HG03060 (cell line): ENCODE measurements around the gene LAMA2.
"Not testable (repeated sequence)": the region's sequence is repeated elsewhere in the genome, so short reads cannot be mapped to it uniquely, and the experiment has no call there.

Source experiments
- ATAC-seq: cut with Tn5 transposase; IDR thresholded peaks from one replicate; pipeline ENCODE4 v1.9.1; 2021; ENCODE audit warnings: low read depth, moderate number of reproducible peaks; ENCODE audit not compliant: unreplicated experiment

The LAMA2 gene

DNA sequence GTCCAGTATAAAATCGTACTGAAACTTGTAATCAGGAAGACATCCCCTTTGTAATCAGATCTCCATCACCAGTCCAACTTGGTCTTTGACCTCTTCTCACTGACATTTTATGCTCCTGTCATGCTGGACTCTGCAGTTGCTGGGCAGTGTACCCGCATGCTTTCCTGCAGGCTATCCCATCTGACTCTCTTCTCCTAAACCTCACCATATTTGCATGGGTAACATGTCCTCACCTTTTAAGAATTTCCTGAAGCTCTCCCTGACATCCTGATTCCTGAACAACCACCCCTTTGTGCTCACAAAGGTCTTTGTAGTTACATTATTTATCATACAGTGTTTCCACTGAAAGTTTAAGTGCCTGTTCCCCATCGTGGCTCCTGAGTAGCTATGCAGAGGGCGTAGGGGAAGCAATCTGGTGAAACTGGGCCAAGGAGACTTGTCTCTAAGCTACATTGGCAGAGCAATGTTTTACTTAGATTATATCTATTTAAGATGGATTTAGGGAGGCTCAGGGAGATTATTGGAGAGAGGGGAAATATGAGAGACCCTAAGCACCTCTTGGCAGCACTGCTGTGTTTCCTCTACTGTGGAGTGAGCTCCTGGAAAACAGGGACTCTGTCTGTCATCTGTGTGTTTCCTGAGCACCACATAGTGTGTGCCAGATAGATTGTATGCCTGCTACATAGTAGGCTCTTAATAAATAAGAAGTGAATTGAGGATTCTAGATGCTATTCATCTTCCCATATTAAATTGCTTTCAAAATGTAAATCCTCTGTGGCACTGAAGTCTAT lies 124.0 kb downstream of the LAMA2 start:
- no peak for ATAC-seq

DNA sequence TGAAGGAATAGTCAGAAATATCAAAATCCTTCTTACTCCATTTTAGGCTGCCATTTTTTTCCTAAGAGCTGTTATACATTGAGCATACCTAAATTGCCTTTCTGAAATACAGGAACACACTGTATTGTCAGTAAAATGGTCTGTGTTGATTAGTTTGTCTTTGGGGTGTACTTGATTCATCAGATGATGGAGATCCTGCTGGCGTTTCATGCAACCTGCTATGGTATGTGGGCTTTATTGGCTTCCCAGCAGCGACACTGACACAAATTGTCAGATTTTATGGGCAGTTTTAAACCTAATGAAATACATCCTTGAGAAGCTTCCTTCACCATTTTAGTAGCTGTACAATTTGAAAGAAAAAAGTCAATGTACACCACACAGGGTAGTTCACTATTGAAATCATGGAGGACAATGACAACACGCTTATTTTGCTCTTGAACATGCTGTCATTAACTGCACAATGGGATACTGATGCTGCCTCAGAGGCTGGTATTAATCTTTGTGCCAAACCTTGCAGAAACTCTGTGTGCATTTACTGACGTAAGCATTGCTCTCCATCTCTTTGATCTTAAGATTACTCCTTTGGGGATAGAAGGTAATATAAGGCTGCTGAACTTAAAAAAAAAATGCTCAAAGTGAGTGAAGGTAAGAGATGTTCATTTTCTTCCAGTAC lies 124.9 kb downstream of the LAMA2 start:
- no peak for ATAC-seq

DNA sequence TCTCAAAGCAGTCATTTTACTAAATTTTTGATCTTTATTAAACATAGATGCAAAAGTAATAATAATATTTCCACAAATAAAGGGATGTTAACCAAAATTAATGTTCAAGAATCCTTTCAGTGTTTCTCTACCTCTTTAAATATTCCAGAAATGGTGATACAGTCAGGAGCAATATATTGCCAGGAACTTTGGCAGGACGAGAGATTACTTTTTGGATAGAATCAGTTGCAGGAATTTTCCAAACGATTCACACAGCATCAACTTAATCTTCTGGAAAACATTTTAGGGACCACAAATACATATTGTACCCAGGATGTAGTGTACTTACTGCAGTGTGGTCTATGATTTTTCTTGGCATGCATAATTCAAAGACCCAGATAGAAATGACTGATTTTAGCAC lies 125.7 kb downstream of the LAMA2 start:
- no peak for ATAC-seq

DNA sequence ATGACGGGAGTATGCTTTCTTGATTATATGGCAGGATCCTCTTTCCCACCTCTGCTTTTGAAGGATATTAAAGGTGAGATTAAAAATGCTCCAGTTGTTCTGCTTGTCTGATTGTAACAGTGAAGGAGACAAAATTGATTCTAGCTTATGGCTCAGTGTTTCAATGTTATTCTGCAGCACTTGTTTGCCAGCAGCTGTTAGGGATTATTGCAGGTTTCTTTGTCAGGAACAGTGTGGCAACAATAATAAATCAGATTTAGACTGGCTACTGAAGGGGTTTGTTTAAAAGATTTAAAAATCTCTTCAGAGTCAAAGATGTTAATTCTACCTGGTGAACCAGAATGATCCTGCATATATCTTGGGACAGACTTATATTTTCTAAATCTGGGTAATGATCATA lies 126.9 kb downstream of the LAMA2 start:
- ATAC-seq, result no peak

DNA sequence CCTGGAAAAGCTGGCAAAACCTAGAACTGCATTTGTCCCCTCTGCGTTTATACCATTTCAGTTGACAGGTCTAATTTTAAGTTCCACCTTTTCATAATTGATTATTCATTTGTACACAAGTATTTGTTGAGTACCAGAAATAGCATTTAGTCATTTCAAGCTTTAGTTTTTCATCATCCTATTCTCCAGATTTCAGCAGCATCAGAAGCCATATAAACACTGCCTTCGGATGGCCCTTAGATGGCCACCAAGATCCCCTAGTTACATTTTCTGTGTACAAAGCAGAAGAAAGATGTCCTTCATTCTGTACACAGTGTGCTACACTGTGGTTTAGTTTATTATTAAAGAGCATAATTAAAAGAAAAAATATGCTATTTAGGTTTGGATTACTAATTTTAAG lies 131.4 kb downstream of the LAMA2 start:
- ATAC-seq, result no peak

DNA sequence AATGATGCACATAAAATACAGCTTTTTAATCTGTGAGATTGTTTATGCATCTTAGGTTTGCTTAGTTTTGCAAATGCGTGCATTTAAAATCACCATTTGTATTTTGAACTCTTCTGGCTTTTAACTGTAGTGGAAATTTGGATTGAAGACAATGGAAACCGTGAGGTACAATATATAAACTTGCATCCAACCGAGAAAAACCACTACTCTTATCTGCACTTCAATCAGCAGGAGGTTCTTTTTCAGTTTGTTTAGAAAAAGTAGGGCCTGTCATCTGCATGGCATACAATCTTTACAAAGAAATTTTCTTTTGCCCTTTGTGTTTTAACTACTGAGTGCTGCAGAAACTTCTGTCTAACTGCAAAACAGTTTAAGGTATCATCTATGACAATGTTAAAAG lies 132.8 kb downstream of the LAMA2 start:
- no peak for ATAC-seq

DNA sequence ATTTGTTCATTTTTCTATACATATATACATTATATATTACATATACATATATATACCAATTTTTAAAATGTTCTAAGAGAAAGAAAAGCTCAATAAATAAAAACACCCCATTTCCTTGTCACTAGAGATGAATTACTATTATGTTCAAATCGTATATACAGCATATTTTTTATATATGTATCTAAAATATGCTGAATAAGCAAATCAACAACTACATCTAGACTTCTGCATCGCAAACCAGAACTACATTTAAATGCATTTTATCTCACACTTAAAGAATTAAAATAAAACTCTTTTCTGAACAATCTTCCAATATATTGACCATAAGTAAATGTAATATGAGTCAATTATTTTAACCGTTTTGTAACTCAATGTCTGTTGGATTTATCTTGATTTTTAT lies 133.9 kb downstream of the LAMA2 start:
- ATAC-seq, result no peak

DNA sequence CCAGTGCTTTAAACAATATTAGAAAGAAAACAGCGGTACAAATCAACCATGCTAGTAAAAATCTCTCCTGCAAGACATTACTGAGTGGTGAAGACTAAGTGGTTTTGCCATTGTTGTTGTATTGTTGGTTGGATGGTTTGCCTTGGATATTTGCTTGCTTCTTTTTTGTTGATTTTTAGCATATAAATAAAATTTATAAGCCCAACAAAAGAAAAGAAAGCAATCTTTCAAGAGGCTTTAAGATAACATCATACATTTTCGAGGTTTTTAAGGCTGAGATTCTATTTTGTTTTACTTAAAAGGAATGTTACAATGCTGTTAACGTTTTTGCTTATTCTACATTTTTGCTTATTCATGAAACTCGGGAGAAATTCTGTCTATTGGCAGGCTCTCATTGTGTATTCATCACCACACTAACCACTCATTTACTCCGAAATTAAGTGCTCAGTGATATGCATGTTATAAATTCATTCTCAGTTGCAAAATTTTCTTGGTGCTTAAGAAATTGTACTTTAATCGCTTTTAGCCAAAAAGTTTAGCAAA lies 139.1 kb downstream of the LAMA2 start:
- no peak for ATAC-seq

DNA sequence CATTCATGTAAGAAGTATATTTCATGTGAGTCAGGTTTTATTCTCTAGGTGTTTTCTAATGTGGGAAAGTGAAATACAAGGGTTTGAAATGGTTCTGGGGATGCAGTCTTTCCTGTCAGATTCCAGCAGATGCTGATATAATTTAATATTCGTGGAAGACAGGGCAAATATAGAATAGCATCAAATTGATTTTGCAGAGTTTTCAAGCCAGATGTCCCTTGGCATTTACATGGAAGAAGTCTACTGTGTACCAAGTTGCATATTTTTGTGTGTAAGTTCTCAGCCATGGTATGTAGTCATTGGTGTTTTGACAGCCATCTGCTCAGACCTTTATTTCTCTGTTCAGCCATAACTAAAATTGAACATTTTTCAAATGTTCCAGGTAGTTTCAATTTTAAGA lies 143.7 kb downstream of the LAMA2 start:
- no peak for ATAC-seq

DNA sequence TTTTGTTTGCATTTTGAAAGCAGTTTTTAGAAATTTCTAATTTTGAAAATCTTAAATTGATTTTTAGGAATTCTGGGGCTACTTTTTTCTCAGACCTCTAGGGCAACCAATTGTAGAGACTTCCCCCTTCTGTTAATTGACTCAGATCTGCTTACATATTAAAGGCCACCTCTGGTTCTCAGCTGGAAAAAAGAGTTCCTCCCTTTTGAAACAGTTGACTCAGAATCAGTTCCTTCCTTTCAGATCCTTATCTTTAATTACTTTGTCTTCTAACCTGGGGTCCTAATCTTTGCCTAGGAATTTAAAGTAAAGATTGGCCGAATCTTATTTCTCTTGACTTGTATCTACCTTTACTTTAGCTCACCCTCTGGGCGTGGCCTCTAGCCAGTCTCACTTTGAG lies 146.8 kb downstream of the LAMA2 start:
- no peak for ATAC-seq

DNA sequence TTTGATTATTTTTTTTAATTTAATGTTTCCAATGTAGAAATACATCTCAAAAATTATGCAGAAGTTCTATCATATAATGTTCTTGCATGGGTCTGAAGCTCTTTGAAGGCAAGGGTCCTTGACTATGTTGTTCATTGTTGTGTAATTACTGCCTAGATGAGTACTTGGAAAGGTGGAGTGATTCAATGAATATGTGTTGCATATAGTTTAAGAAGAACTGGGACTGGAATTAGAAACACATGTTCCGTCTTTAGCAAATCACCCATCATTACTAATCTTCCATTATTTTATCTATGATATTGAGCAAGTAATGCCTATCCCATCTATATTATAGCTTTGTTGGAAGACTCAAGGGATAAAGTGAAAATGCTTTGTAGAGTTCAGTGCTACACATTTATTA lies 147.3 kb downstream of the LAMA2 start:
- ATAC-seq, result no peak

DNA sequence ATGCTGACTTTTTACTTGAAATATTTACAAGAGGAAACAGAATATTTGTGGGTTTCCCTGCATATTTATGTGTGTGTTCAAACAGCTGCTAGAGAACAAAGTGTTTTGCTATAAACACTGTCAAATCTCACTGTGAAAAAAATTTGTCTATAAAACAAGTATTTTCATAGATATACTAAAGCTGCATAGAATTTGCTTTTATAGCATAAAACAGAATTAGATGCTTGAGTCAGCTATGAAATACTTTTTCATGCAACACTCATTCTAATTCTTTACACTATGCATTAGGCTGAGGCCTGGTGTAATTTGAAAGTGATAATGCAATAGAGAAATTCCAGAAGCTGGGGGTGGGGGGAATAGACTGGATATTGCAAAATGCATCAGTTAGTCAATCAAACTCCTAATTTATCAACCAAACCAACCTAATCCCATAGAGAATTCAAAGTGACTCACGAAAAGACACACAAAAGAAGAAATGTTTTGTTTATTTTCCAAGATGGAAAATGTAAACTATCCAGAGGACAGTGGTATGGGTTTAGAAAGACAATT lies 148.2 kb downstream of the LAMA2 start:
- ATAC-seq, result no peak

DNA sequence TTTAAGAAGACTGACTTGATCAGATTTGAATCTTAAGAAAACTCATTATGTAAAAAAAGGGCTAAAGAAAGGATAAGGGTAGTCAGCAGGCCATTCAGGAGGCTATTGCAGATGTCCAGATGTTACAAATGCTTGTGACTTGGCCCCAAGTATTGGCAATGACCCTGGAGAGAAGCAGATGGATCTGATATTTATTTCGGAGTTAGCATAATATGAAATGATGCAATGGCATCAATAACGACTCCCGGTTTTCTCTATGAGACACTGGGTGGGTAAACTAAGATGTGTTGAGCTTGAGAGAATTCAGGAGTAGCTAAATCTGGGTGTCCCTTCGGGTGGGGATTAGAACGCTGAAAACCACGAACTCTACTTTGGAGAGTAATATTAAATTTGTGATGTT lies 149.7 kb downstream of the LAMA2 start:
- ATAC-seq, result no peak

DNA sequence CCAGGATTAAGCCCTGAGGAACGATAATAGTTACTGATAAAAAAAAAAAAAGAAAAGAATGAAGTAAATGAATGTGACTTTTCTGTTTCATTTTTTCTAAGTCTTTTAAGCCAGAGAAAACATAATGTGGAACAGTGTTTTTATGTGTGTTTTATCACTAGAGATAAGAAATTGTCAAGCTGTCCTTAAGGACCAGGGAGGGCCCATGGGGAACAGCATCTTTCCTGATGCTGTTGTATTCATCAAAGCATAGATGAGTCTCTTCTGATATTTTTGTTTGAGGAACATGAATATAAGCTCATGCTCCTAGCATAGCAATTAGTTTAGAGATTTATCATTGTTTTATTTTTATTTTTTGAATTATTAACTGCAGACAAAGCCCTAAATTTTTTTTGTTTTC lies 150.2 kb downstream of the LAMA2 start:
- ATAC-seq, result no peak

DNA sequence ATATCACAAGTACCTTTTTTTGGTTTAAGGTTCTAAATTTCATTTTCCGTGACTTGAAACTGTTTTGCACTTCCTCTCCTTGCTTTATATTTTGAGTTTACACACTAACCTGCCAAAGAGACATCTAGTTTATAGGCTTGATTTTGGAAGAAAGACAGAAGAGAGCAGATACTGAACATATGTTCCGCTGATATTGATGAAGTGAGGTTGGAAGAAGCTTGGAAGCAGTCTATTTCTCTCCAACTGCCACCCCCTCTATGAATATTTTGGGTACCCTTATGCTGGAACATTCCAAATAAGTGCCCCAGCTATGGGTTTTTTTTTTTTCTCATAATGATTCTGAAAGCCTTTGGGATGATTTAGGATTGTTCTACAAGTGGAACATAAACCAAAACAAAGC lies 150.6 kb downstream of the LAMA2 start:
- ATAC-seq, result no peak

DNA sequence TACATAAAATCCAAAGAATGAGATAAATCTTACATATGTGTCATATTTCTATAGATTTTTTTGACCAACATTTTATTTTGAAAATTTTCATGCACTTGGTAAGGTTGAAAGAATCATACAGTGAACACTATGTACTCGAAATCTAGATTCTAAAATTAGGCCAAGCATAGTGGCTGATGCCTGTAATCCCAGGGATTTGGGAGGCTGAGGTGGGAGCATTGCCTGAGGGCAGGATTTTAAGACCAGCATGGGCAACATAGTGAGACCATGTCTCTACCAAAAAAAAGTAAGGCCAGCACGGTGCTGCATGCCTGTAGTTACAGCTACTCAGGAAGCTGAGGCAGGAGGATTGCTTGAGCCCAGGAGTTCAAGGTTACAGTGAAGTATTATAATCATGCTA lies 158.6 kb downstream of the LAMA2 start:
- ATAC-seq, result no peak

DNA sequence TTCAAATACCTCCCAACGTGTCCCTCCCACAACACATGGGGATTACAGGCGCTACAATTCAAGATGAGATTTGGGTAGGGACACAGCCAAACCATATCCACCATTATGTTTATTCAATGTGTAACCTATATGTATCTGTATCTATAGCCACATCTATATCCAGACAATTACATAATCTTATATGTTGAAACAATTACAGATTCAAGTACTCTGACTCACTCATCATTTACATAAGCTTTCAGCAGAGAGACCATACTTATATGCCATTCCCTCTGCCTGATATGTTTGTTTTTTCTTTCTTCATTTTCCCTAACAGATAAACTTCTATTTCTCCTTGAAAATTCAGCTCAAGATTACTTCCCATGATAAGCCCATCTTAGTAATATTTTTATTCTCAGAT lies 163.6 kb downstream of the LAMA2 start:
- ATAC-seq, result no peak

DNA sequence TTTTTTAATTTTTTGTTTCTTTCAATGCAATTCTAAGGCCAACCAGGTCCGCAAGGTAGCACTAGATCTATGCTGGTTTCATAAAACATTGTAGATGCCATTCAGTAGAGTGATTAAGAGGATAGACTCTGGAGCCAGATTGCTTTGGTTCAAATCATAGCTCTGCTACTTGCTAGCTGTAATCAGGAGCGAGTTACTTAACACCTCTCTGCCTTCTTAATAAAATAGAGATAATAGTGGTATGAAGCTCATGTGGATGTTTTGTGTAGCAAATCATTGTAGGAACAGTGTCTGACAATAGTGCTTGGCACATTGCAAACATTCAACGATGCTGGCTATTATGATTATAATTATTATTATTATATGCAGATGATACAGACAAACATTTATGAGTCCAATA lies 164.9 kb downstream of the LAMA2 start:
- ATAC-seq, result no peak

DNA sequence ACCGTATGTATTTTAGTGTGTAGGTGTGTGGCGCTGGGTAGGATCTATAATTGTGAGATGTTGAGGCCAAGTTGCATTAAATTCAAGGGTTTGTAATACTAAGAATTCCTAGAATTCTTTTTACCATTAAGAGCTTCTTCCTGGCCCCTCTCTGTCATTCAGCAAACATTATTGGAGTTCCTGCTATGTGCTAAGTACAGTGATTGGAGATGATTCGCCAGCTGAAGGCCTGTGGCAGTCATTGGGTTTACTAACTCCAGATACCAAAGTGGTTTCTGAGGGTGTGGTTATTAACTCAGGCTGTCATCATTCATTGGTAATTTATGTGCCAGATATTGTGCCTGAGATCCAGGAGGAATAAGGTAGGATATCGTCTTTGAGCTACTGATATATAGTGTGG lies 167.1 kb downstream of the LAMA2 start:
- ATAC-seq, result no peak

DNA sequence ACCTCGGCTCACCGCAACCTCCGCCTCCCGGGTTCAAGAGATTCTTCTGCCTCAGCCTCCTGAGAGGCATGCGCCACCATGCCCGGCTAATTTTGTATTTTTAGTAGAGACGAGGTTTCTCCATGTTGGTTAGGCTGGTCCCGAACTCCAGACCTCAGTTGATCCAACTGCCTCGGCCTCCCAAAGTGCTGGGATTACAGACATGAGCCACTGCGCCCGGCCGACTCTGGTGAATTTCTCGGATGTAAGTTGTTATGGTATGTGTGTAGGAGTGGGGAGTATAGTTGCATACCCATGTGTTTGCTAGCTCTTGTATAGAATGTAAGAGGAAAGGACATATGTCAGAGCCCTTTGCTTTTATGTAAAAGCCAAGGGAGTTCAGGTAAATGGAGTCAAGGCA lies 170.2 kb downstream of the LAMA2 start:
- ATAC-seq, result not testable (repeated sequence)

DNA sequence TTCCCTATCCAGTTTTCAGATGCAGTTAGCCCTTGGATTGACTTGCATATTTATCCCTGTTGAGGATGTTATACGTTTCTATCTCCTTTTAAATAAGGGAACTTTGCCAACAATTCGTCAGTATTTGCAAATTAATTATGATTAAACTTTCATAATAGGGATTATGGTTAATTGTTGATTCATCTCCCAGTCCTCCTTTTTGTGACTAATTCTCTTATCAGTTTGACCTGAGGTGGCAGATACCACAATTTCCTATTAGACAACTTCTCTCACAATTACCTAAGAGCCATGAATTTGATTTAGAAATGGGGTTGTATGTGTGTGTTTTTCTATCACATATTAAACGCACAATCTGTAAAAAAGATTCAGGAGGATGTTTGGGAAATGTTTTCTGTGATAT lies 172.9 kb downstream of the LAMA2 start:
- no peak for ATAC-seq

DNA sequence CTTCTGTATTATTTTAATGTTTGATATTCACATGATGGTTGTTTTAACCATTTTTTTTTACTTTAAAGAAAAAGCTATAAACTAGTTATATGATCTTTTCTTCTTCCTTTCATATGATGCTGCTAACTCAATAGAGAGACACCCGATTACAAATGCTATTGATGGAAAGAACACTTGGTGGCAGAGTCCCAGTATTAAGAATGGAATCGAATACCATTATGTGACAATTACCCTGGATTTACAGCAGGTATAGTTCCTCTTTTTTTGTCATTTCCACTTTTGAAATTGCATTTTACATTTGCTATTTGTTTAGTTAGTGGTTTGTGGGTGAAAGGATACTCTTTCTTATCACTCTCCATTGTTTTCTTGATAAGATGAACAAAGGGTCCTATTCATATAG lies 176.7 kb downstream of the LAMA2 start:
- ATAC-seq, result no peak
